HepG2 (cell line): ENCODE data around the gene SPI1. TPM values are rescaled to one million over a fixed set of nuclear protein-coding genes. Genes with fewer than 3 reads are reported as not detected.

Source experiments
- ATAC-seq: fragments of 200-7000 bp; cut with Tn5 transposase; 3 replicates; pipeline ENCODE4 v1.9.1; 2020; ENCODE audit warnings: mild to moderate bottlenecking, moderate library complexity
- BruUV-seq: library from RNA; stranded (reverse); fragments of 400-500 nt; replicated peaks from 2 replicates; lab custom pipeline; 2021; lab: Mats Ljungman, UMichigan
- CTCF ChIA-PET: fragments of 300-600 bp; formaldehyde crosslinking; extraction: SDS; loops from one replicate; lab custom pipeline; 2021; ENCODE audit warnings: low total read pairs, inconsistent platforms, low intra/inter-chr PET ratio; lab: Yijun Ruan, JAX
- POLR2A ChIA-PET: fragments of 350-600 bp; sonication (Branson Sonifier 250); formaldehyde crosslinking; loops from one replicate; lab custom pipeline; 2020; ENCODE audit warnings: antibody characterized with exemption, inconsistent platforms; lab: Yijun Ruan, JAX
- DNase-seq: peaks from one replicate; pipeline ENCODE4 v3.0.0-alpha.2; 2015; ENCODE audit warnings: low spot score
- FAIRE-seq: peaks from 3 replicates; lab custom pipeline; 2011; peaks lifted over from hg19 to GRCh38; lab: Jason Lieb, UNC
- H2AFZ ChIP-seq: one replicate; pipeline ENCODE4 v1.6.1; 2011; ENCODE audit warnings: low read length, inconsistent platforms
- H3K27ac ChIP-seq: fragments of 300-600 bp; 3 replicates; pipeline ENCODE4 v1.8.0; 2011; ENCODE audit warnings: mixed run types, mild to moderate bottlenecking, mixed read lengths, low read length, inconsistent platforms; ENCODE audit not compliant: insufficient read depth; ENCODE audit errors: extremely low read length
- H3K27me3 ChIP-seq, 2 experiments: fragments of 200-600 bp in 1 of 2; 2 replicates in 1 of 2; 3 replicates in 1 of 2; pipeline versions ENCODE4 v1.6.0 to v1.8.0; 2011; ENCODE audit warnings: low read length in 2 of 2, mild to moderate bottlenecking in 2 of 2, moderate library complexity in 2 of 2, inconsistent platforms in 1 of 2; ENCODE audit not compliant: insufficient read depth in 2 of 2, control insufficient read depth in 1 of 2
- H3K36me3 ChIP-seq, 2 experiments: fragments of 200-600 bp in 1 of 2; replicated peaks in 1 of 2; 2 replicates in 1 of 2; 3 replicates in 1 of 2; pipeline versions ENCODE4 v1.5.1 to v1.8.0; 2011; ENCODE audit warnings: low read length in 2 of 2, inconsistent platforms in 1 of 2; ENCODE audit not compliant: insufficient read depth in 2 of 2, control insufficient read depth in 1 of 2
- H3K4me1 ChIP-seq: 2 replicates; pipeline ENCODE4 v1.5.1; 2012; ENCODE audit warnings: low read length, inconsistent platforms; ENCODE audit not compliant: insufficient read depth
- H3K4me2 ChIP-seq: 2 replicates; pipeline ENCODE4 v1.6.0; 2011; ENCODE audit warnings: low read depth, low read length, inconsistent platforms
- H3K4me3 ChIP-seq, 3 experiments: fragments of 200-600 bp in 1 of 3; sonication (generic), shearing (Covaris generic) in 1 of 3; replicated peaks in 1 of 3; 2 replicates each; pipeline ENCODE4 v1.5.1; 2011 to 2016; ENCODE audit warnings: low read length in 3 of 3, inconsistent platforms in 2 of 3, low read depth in 2 of 3, mild to moderate bottlenecking in 2 of 3, control low read depth in 1 of 3, mixed read lengths in 1 of 3; ENCODE audit not compliant: insufficient read depth in 1 of 3
- H3K79me2 ChIP-seq: one replicate; pipeline ENCODE4 v1.6.1; 2011; ENCODE audit warnings: low read length, inconsistent platforms; ENCODE audit not compliant: insufficient read depth
- H3K9ac ChIP-seq: 2 replicates; pipeline ENCODE4 v1.6.0; 2011; ENCODE audit warnings: mild to moderate bottlenecking, low read depth, low read length, inconsistent platforms; ENCODE audit not compliant: insufficient read depth
- H3K9me3 ChIP-seq: 2 replicates; pipeline ENCODE4 v1.5.1; 2012; ENCODE audit warnings: mild to moderate bottlenecking, low read length
- H4K20me1 ChIP-seq: 2 replicates; pipeline ENCODE4 v1.6.0; 2011; ENCODE audit warnings: inconsistent platforms, mild to moderate bottlenecking, low read length, moderate library complexity; ENCODE audit not compliant: insufficient read depth
- HCFC1 ChIP-seq: fragments of 150-350 bp; IDR thresholded peaks from 2 replicates; pipeline ENCODE4 v1.6.1; 2014; ENCODE audit warnings: low read depth, low read length
- HNRNPUL1 ChIP-seq: fragments of 200-400 bp; formaldehyde crosslinking; IDR thresholded peaks from 2 replicates; pipeline ENCODE4 v1.6.1; 2017; ENCODE audit warnings: low read depth, mild to moderate bottlenecking, low read length, moderate library complexity
- ISX ChIP-seq: sonication (generic); formaldehyde crosslinking; conservative IDR thresholded peaks from 2 replicates; pipeline ENCODE4 v1.5.0; 2020; ENCODE audit warnings: missing genetic modification reagents
- RARG ChIP-seq: sonication (generic); formaldehyde crosslinking; IDR thresholded peaks from 2 replicates; pipeline ENCODE4 v1.4.0; 2020; ENCODE audit warnings: low read depth, mild to moderate bottlenecking, missing genetic modification reagents
- SMAD9 ChIP-seq: sonication (generic); formaldehyde crosslinking; IDR thresholded peaks from 2 replicates; pipeline ENCODE4 v1.5.1; 2020; ENCODE audit warnings: mild to moderate bottlenecking, missing genetic modification reagents
- TBL1XR1 ChIP-seq: fragments of 150-350 bp; IDR thresholded peaks from 2 replicates; pipeline ENCODE4 v1.6.1; 2014; ENCODE audit warnings: borderline replicate concordance, low read length; ENCODE audit not compliant: partially characterized antibody
- TMF1 ChIP-seq: sonication (generic); formaldehyde crosslinking; IDR thresholded peaks from 2 replicates; pipeline ENCODE4 v1.8.1; 2022; ENCODE audit warnings: low read depth, missing genetic modification reagents
- TP53 ChIP-seq: sonication (generic); formaldehyde crosslinking; conservative IDR thresholded peaks from 2 replicates; pipeline ENCODE4 v1.4.0; 2020; ENCODE audit warnings: missing genetic modification reagents
- YY1 ChIP-seq: IDR thresholded peaks from 2 replicates; pipeline ENCODE4 v1.6.1; 2011; ENCODE audit warnings: low read length, low read depth, moderate library complexity, mild to moderate bottlenecking; ENCODE audit not compliant: insufficient read depth, insufficient replicate concordance
- ZMYM4 ChIP-seq: sonication (generic); formaldehyde crosslinking; IDR thresholded peaks from 2 replicates; pipeline ENCODE4 v1.8.1; 2023; ENCODE audit warnings: mild to moderate bottlenecking, missing genetic modification reagents
- ZNF136 ChIP-seq: sonication (generic); formaldehyde crosslinking; IDR thresholded peaks from 2 replicates; pipeline ENCODE4 v1.8.1; 2022; ENCODE audit warnings: low read depth, mild to moderate bottlenecking, moderate library complexity, missing genetic modification reagents
- ZNF235 ChIP-seq: sonication (generic); formaldehyde crosslinking; IDR thresholded peaks from 2 replicates; pipeline ENCODE4 v1.8.1; 2023; ENCODE audit warnings: mild to moderate bottlenecking, missing genetic modification reagents, borderline replicate concordance
- ZNF282 ChIP-seq: fragments of 450-650 bp; IDR thresholded peaks from 2 replicates; pipeline ENCODE4 v1.6.1; 2018; ENCODE audit not compliant: partially characterized antibody
- ZNF563 ChIP-seq: sonication (generic); formaldehyde crosslinking; IDR thresholded peaks from 2 replicates; pipeline ENCODE4 v1.8.0; 2022; ENCODE audit warnings: mild to moderate bottlenecking, moderate library complexity, missing genetic modification reagents
- ZNF572 ChIP-seq: sonication (generic); formaldehyde crosslinking; IDR thresholded peaks from 2 replicates; pipeline ENCODE4 v1.5.1; 2020; ENCODE audit warnings: mild to moderate bottlenecking, missing genetic modification reagents
- WGBS: methylation state at CpG from one replicate; pipeline ENCODE4 v1.1.6; 2017; ENCODE audit warnings: low lambda C conversion rate; 5-methylcytosine and 5-hydroxymethylcytosine counted together
- in situ Hi-C: cut with HindIII; loops from 2 replicates; pipeline ENCODE4 v1.10.0; 2017; ENCODE audit warnings: low pct_unique_long_range_greater_than_20kb; ENCODE audit not compliant: extremely low pct_ligation_motif_present
- intact Hi-C: fragments of 100-400 bp; cut with micrococcal nuclease; formaldehyde crosslinking; loops from one replicate; pipeline ENCODE4 v1.10.0; 2022; ENCODE audit not compliant: unreplicated experiment
- polyA plus RNA-seq, 8 experiments: library from polyadenylated mRNA; depleted of rRNA in 3 of 8; stranded (reverse) in 7 of 8; unstranded in 1 of 8; fragments of >200 nt; fragmentation: Illumina TruSeq in 4 of 8; extraction: Trizol in 4 of 8; gene quantifications; 2 replicates each; pipeline versions ENCODE4 v1.2.1 to v1.2.3, GENCODE V29; 2011 to 2016; ENCODE audit warnings: low read depth in 4 of 8, missing spikeins in 1 of 8, mixed read lengths in 1 of 8; ENCODE audit not compliant: insufficient read depth in 1 of 8
- total RNA-seq, 5 experiments: library from RNA; depleted of rRNA; stranded (reverse); fragments of >200 nt; fragmentation: Illumina TruSeq; extraction: Trizol; gene quantifications; 2 replicates each; pipeline ENCODE4 v1.2.3, GENCODE V29; 2016; ENCODE audit warnings: low read depth in 1 of 5
- TF ChIP-seq, protein P1 (sequence below): sonication (generic); formaldehyde crosslinking; conservative IDR thresholded peaks from 2 replicates; pipeline ENCODE4 v1.8.0; 2022; ENCODE audit warnings: missing genetic modification reagents
- TF ChIP-seq, protein P2 (sequence below): sonication (generic); formaldehyde crosslinking; IDR thresholded peaks from 2 replicates; pipeline ENCODE4 v1.5.0; 2020; ENCODE audit warnings: mild to moderate bottlenecking, missing genetic modification reagents

The SPI1 gene
- total and polyA plus RNA-seq, 2 of the 13 experiments (the other 11 are each of a cell fraction or from before 2014, with no cell fraction given) = not detected

DNA sequence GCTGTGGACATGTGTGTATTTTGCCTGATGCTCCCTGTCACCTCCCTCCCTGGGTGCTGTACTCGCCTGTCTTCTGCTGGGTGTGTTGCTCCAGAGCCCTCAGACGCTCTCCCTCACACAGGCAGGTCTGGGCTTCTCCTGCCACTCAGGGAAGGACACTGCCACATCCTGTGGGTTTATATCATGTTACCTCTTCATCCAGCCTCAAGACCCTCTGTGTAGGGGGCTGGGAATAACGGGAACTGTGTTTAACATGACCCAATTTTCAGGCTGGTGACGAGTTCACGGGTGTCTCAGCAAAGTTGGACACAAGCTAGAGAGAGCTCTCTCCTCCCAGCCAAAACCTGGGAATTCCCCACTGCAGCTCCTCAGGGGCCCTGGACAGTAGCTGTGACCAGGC lies 50.4 kb downstream of the SPI1 start:
- Histone ChIP-seq H4K20me1 (no peaks in the 10 kb centered on the region), H3K27ac (no peak overlapping the region), H3K4me2 (no peak overlapping the region), H3K4me3 (no peak overlapping the region), H3K4me1 (no peaks in the 10 kb centered on the region), H3K9ac (no peak overlapping the region), H3K9me3 (no peaks in the 10 kb centered on the region), H3K36me3 (peaks cover 10 to 45% of the 10 kb centered on the region in 2 experiments), H2AFZ (no peak overlapping the region), H3K27me3 (no peaks in the 10 kb centered on the region), H3K79me2 (no peaks in the 10 kb centered on the region)
- 87% methylated on average over 3 of the region's 5 CpGs for WGBS
- in situ Hi-C loops = no loop called here
- FAIRE-seq (no peak), DNase-seq (no peak), ATAC-seq (no peak)
- CTCF ChIA-PET = no interaction called here
- intact Hi-C loops = no loop called here
- BruUV-seq = no TSS peak
- POLR2A ChIA-PET = no interaction called here
- TF ChIP-seq, protein P1, sequence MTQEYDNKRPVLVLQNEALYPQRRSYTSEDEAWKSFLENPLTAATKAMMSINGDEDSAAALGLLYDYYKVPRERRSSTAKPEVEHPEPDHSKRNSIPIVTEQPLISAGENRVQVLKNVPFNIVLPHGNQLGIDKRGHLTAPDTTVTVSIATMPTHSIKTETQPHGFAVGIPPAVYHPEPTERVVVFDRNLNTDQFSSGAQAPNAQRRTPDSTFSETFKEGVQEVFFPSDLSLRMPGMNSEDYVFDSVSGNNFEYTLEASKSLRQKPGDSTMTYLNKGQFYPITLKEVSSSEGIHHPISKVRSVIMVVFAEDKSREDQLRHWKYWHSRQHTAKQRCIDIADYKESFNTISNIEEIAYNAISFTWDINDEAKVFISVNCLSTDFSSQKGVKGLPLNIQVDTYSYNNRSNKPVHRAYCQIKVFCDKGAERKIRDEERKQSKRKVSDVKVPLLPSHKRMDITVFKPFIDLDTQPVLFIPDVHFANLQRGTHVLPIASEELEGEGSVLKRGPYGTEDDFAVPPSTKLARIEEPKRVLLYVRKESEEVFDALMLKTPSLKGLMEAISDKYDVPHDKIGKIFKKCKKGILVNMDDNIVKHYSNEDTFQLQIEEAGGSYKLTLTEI = no peak
- TF ChIP-seq TMF1 (CRISPR knock-in tag) (no peak), TP53 (CRISPR knock-in tag) (no peak), SMAD9 (CRISPR knock-in tag) (no peak), TBL1XR1 (no peak), YY1 (no peak), ZNF282 (no peak), ZNF235 (no peak), ZNF563 (CRISPR knock-in tag) (no peak), ISX (no peak), HCFC1 (no peak), ZNF572 (no peak), ZMYM4 (CRISPR knock-in tag) (no peak), ZNF136 (CRISPR knock-in tag) (no peak), RARG (CRISPR knock-in tag) (no peak), HNRNPUL1 (no peak)
- TF ChIP-seq, protein P2, sequence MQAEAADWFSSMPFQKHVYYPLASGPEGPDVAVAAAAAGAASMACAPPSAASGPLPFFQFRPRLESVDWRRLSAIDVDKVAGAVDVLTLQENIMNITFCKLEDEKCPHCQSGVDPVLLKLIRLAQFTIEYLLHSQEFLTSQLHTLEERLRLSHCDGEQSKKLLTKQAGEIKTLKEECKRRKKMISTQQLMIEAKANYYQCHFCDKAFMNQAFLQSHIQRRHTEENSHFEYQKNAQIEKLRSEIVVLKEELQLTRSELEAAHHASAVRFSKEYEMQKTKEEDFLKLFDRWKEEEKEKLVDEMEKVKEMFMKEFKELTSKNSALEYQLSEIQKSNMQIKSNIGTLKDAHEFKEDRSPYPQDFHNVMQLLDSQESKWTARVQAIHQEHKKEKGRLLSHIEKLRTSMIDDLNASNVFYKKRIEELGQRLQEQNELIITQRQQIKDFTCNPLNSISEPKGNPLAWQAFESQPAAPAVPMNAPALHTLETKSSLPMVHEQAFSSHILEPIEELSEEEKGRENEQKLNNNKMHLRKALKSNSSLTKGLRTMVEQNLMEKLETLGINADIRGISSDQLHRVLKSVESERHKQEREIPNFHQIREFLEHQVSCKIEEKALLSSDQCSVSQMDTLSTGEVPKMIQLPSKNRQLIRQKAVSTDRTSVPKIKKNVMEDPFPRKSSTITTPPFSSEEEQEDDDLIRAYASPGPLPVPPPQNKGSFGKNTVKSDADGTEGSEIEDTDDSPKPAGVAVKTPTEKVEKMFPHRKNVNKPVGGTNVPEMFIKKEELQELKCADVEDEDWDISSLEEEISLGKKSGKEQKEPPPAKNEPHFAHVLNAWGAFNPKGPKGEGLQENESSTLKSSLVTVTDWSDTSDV (CRISPR knock-in tag) = no peak
